ENCODE results near the gene ENPEP.

Gene ENPEP

DNA sequence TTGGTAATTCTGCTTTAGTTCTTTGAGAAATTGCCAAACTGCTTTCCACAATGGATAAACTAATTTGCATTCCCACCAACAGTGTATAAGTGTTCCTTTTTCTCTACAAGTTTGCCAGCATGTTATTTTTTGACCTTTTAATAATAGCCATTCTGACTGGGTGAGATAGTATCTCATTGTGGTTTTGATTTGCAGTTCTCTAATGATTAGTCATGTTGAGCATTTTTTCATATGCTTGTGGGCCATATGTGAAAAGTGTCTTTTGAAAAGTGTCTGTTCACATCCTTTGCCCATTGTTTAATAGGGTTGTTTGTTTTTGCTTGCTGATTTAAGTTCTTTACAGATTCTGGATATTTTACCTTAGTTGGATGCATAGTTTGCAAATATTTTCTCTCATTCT is 25.9 kb downstream of the ENPEP start:
- Histone ChIP-seq H3K36me3 (no peaks in the 10 kb centered on the region), H3K27ac (no peak overlapping the region), H3K9me3 (no peaks in the 10 kb centered on the region), H3K4me3 (no peak overlapping the region), H3K27me3 (no peaks in the 10 kb centered on the region), H3K4me1 (no peaks in the 10 kb centered on the region)
- intact Hi-C loops (cut with DNase I; ENCODE audit: low total_unique reads) = no loop called here
- no peak for TF ChIP-seq CTCF (IDR thresholded peaks at IDR 0.05)
- DNase-seq = no peak

DNA sequence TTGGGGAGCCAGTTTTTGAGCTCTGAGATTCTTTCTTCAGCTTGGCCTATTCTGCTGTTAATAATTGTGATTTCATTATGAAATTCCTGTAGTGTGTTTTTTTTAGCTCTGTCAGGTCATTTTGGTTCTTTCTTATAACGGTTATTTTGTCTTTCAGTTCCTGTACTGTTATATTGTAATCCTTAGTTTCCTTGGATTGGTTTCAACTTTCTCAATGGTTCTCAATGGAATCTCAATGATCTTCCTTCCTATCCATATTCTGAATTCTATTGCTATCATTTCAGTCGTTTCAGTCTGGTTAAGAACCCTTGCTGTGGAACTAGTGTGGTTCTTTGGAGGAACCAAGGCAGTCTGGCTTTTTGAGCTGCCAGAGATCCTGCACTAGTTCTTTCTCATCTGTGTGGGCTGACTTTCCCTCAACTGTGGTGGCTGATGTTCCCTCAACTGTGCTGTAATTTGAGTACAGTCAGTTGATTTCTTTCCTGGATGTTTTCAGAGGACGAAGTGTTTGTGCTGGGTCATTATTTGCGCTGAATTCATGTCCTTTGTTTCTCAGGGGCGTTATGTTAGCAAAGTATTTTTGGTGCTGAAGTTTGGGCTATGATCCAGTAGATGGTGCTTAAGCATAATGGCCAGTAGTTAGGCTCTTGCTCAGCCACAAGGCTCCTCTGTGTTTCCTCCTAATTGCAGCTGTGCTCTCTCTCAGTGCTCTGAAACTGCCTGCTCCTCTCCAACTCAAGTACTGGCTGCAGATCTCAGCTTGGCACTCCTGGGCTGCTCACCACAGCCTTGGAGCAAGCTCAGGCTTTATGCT is 27.5 kb downstream of the ENPEP start:
- no peaks in the 10 kb centered on the region for H3K27me3 ChIP-seq
- no peak for TF ChIP-seq CTCF (IDR thresholded peaks at IDR 0.05)
- no peak overlapping the region for H3K4me3 ChIP-seq
- intact Hi-C loops (cut with DNase I; ENCODE audit: low total_unique reads) = no loop called here
- H3K4me1 ChIP-seq = no peaks in the 10 kb centered on the region
- H3K9me3 ChIP-seq = no peaks in the 10 kb centered on the region
- no peaks in the 10 kb centered on the region for H3K36me3 ChIP-seq
- DNase-seq = no peak
- no peak overlapping the region for H3K27ac ChIP-seq

GRCh38 chr4:110504084-110504435 is 28.1 kb downstream of the ENPEP start:
- intact Hi-C loops (cut with DNase I; ENCODE audit: low total_unique reads) = no loop called here
- Histone ChIP-seq H3K27ac (no peak overlapping the region), H3K4me1 (no peaks in the 10 kb centered on the region), H3K4me3 (no peak overlapping the region), H3K36me3 (no peaks in the 10 kb centered on the region), H3K9me3 (no peaks in the 10 kb centered on the region), H3K27me3 (no peaks in the 10 kb centered on the region)
- no peak for DNase-seq
- TF ChIP-seq CTCF (IDR thresholded peaks at IDR 0.05) = no peak

GRCh38 chr4:110505440-110505839 is 29.5 kb downstream of the ENPEP start:
- Histone ChIP-seq H3K27ac (no peak overlapping the region), H3K27me3 (no peaks in the 10 kb centered on the region), H3K4me3 (no peak overlapping the region), H3K9me3 (no peaks in the 10 kb centered on the region), H3K4me1 (no peaks in the 10 kb centered on the region), H3K36me3 (no peaks in the 10 kb centered on the region)
- intact Hi-C loops (cut with DNase I; ENCODE audit: low total_unique reads) = no loop called here
- no peak for DNase-seq
- no peak for TF ChIP-seq CTCF (IDR thresholded peaks at IDR 0.05)

GRCh38 chr4:110508827-110509710 is 33.1 kb downstream of the ENPEP start:
- Histone ChIP-seq H3K36me3 (no peaks in the 10 kb centered on the region), H3K9me3 (no peaks in the 10 kb centered on the region), H3K27me3 (no peaks in the 10 kb centered on the region), H3K27ac (no peak overlapping the region), H3K4me1 (no peaks in the 10 kb centered on the region), H3K4me3 (no peak overlapping the region)
- intact Hi-C loops (cut with DNase I; ENCODE audit: low total_unique reads) = no loop called here
- no peak for TF ChIP-seq CTCF (IDR thresholded peaks at IDR 0.05)
- no peak for DNase-seq
